Ishikawa (cell line): Measurements from ENCODE around the gene ASPN.

Experiments
- CEBPB ChIP-seq: IDR thresholded peaks from 2 replicates; pipeline ENCODE4 v1.6.1; 2012
- EGR1 ChIP-seq: IDR thresholded peaks from 2 replicates; pipeline ENCODE4 v1.6.1; 2012
- EP300 ChIP-seq: IDR thresholded peaks from 2 replicates; pipeline ENCODE4 v1.6.1; 2012; ENCODE audit warnings: borderline replicate concordance
- NFIC ChIP-seq: IDR thresholded peaks from 2 replicates; pipeline ENCODE4 v1.6.1; 2012
- RAD21 ChIP-seq: IDR thresholded peaks from 2 replicates; pipeline ENCODE4 v1.6.1; 2012; ENCODE audit warnings: low read depth
- TAF1 ChIP-seq: IDR thresholded peaks from 2 replicates; pipeline ENCODE4 v1.6.1; 2012; ENCODE audit warnings: low read depth, mild to moderate bottlenecking
- TCF12 ChIP-seq: IDR thresholded peaks from 2 replicates; pipeline ENCODE4 v1.6.1; 2012; ENCODE audit warnings: low read depth
- YY1 ChIP-seq: IDR thresholded peaks from 2 replicates; pipeline ENCODE4 v1.6.1; 2012; ENCODE audit warnings: low read depth
- ZBTB7A ChIP-seq: IDR thresholded peaks from 2 replicates; pipeline ENCODE4 v1.6.1; 2012; ENCODE audit warnings: low read depth
- TF ChIP-seq, protein P1 (sequence below): IDR thresholded peaks from 2 replicates; pipeline ENCODE4 v1.6.1; 2012; ENCODE audit warnings: low read depth, mild to moderate bottlenecking
- TF ChIP-seq, protein P2 (sequence below): IDR thresholded peaks from 2 replicates; pipeline ENCODE4 v1.6.1; 2012

DNA sequence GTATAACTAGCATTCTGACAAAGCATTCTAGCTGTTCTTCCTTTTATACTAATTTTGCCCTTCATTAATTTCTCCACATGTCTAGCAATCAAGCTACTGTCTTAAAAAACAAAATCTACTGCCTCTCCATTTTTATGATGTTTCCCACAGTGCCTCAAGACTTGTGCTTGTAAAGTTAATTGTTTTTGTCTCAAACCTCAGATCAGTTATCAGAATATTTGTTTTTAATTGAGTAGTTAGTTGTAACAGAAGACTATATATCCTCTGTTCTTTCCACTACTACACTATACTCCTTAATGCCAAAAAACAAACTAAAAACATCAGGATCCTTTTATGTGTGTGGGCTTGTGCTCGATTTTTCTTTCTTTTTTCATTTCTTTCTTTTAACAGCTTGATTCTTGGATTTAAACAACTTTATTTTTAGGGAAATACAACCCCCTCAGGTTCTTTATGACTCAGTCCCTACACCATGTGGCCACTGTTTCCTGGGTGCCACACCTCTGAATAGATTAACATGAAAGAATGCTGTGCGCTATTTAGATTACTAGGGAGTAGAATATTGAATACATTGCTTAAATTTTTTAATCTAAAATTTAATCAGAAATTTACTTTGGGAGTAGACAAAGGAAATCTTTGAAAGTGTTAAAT is 1.2 kb downstream of the ASPN start:
- no peak for TF ChIP-seq CEBPB
- TF ChIP-seq EP300 = no peak
- no peak for TF ChIP-seq NFIC
- TF ChIP-seq, protein P1, sequence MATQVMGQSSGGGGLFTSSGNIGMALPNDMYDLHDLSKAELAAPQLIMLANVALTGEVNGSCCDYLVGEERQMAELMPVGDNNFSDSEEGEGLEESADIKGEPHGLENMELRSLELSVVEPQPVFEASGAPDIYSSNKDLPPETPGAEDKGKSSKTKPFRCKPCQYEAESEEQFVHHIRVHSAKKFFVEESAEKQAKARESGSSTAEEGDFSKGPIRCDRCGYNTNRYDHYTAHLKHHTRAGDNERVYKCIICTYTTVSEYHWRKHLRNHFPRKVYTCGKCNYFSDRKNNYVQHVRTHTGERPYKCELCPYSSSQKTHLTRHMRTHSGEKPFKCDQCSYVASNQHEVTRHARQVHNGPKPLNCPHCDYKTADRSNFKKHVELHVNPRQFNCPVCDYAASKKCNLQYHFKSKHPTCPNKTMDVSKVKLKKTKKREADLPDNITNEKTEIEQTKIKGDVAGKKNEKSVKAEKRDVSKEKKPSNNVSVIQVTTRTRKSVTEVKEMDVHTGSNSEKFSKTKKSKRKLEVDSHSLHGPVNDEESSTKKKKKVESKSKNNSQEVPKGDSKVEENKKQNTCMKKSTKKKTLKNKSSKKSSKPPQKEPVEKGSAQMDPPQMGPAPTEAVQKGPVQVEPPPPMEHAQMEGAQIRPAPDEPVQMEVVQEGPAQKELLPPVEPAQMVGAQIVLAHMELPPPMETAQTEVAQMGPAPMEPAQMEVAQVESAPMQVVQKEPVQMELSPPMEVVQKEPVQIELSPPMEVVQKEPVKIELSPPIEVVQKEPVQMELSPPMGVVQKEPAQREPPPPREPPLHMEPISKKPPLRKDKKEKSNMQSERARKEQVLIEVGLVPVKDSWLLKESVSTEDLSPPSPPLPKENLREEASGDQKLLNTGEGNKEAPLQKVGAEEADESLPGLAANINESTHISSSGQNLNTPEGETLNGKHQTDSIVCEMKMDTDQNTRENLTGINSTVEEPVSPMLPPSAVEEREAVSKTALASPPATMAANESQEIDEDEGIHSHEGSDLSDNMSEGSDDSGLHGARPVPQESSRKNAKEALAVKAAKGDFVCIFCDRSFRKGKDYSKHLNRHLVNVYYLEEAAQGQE = no peak
- no peak for TF ChIP-seq TAF1
- TF ChIP-seq, protein P2, sequence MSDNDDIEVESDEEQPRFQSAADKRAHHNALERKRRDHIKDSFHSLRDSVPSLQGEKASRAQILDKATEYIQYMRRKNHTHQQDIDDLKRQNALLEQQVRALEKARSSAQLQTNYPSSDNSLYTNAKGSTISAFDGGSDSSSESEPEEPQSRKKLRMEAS = no peak
- TF ChIP-seq YY1 = no peak
- no peak for TF ChIP-seq RAD21
- no peak for TF ChIP-seq ZBTB7A
- no peak for TF ChIP-seq TCF12
- no peak for TF ChIP-seq EGR1
